ENCODE results near the gene CCNL1.

CCNL1 gene

DNA sequence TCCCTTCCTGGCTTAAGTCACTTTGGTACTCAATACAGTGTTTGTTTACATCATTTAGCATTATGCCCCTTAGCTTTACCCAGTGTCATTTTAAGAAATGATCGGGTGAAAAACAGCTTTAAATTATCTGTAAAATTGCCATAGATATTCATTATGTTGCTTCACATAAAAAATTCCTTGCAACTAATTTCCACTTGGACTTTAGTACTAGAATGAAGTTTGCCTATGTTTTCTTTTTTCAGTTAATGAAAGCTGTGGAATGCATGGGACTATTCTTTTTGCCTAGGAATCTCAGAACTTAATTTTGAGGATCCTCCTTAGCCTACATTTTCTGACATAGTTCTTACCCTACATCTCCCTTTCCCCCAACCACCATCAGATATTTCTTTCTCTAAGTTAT is 38.4 kb downstream of the CCNL1 start:
- Histone ChIP-seq H3K9me3 (ENCODE audit: insufficient read depth, low read length) (no peaks in the 10 kb centered on the region), H3K36me3 (ENCODE audit: insufficient read depth, insufficient read length, low read length) (no peaks in the 10 kb centered on the region), H3K9ac (ENCODE audit: insufficient read length, low read depth) (no peak overlapping the region), H3K4me1 (ENCODE audit: insufficient read depth, insufficient read length) (no peaks in the 10 kb centered on the region), H3K4me3 (ENCODE audit: insufficient read length, low read depth) (no peak overlapping the region), H3K27me3 (ENCODE audit: insufficient read depth, insufficient read length) (no peaks in the 10 kb centered on the region)
- DNase-seq (ENCODE audit: low read depth, low spot score): no peak
- no peak for TF ChIP-seq YY1 (IDR thresholded peaks at IDR 0.05; ENCODE audit: insufficient read depth, insufficient read length)
- no peak for TF ChIP-seq ZNF274 (IDR thresholded peaks at IDR 0.05; ENCODE audit: low read depth, low read length)
- no peak for TF ChIP-seq SUZ12 (IDR thresholded peaks at IDR 0.05; ENCODE audit: extremely low read depth, insufficient read depth, insufficient read length)

DNA sequence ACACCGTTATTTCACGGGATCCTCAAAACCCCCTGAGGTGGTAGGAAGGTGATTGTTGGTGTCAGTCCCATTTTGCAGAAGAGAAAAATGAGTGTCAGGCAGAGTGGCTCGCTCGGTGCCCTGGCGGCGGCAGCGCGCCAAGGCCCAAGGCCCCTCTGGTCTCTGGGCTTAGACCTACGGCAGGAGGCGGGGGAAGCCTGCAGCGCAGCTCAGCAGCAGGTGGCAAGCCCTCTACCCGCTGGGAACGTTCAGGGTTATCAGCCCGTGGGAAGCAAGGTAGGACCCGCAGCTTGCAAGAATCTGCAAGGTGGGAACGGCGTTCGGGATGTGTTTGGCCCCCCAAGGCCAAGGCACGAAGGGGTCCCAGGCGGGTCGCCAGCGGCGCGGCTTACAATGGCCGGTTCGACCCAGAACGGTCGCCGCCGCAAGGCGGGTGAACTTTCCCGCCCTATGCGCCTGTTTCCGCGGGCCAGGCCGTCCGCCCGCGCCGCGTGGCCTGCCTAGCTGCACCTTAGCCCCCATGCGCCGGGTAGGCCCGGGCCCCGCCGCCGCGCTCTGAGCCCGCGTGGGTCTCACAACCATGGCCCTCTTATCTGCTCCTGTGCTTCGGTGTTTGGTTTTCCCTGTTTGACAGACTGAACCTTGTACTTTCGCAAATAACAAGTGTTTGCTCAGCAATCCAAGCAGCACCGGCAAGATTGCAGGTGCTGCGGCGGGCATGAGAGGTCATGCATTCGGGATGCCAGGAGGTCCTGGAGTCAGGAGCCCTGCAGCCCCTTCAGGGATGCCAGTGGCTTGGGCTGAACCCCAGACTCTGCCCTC is 39.7 kb downstream of the CCNL1 start:
- Histone ChIP-seq H3K27me3 (ENCODE audit: insufficient read depth, insufficient read length) (no peaks in the 10 kb centered on the region), H3K9ac (ENCODE audit: insufficient read length, low read depth) (no peak overlapping the region), H3K9me3 (ENCODE audit: insufficient read depth, low read length) (no peaks in the 10 kb centered on the region), H3K4me3 (ENCODE audit: insufficient read length, low read depth) (no peak overlapping the region), H3K36me3 (ENCODE audit: insufficient read depth, insufficient read length, low read length) (no peaks in the 10 kb centered on the region), H3K4me1 (ENCODE audit: insufficient read depth, insufficient read length) (no peaks in the 10 kb centered on the region)
- TF ChIP-seq YY1 (IDR thresholded peaks at IDR 0.05; ENCODE audit: insufficient read depth, insufficient read length): no peak
- no peak for DNase-seq (ENCODE audit: low read depth, low spot score)

DNA sequence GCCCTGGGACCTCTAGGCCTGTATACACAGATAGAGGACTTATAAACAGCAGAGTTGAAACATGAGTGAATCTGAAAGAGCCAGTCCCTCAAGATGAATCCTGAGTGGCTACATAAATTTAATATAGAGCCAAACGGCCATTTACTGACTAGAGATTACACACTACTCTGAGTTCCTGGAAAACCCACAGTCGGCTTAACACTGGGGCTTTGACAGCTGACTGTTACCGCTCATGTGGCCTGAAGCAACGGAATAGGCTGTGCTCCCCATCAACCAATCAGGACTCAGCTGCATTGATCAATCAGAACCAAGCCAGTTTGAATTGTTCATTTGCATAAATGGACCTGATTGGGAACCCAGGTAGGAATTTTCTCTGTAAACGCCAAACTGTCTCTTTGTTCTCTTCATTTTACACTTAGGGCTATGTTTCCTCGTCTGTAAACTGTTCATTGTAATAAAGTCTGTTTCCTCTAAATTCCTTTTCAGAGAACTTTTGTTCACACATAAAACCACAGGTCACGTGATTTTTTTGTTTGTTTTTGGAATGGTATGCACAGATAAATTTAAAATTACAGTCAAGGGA is 40.5 kb downstream of the CCNL1 start:
- no peak for TF ChIP-seq SUZ12 (IDR thresholded peaks at IDR 0.05; ENCODE audit: extremely low read depth, insufficient read depth, insufficient read length)
- TF ChIP-seq ZNF274 (IDR thresholded peaks at IDR 0.05; ENCODE audit: low read depth, low read length): no peak
- no peak for TF ChIP-seq YY1 (IDR thresholded peaks at IDR 0.05; ENCODE audit: insufficient read depth, insufficient read length)
- Histone ChIP-seq H3K4me3 (ENCODE audit: insufficient read length, low read depth) (no peak overlapping the region), H3K36me3 (ENCODE audit: insufficient read depth, insufficient read length, low read length) (no peaks in the 10 kb centered on the region), H3K27me3 (ENCODE audit: insufficient read depth, insufficient read length) (no peaks in the 10 kb centered on the region), H3K9me3 (ENCODE audit: insufficient read depth, low read length) (no peaks in the 10 kb centered on the region), H3K9ac (ENCODE audit: insufficient read length, low read depth) (no peak overlapping the region), H3K4me1 (ENCODE audit: insufficient read depth, insufficient read length) (no peaks in the 10 kb centered on the region)
- no peak for DNase-seq (ENCODE audit: low read depth, low spot score)

DNA sequence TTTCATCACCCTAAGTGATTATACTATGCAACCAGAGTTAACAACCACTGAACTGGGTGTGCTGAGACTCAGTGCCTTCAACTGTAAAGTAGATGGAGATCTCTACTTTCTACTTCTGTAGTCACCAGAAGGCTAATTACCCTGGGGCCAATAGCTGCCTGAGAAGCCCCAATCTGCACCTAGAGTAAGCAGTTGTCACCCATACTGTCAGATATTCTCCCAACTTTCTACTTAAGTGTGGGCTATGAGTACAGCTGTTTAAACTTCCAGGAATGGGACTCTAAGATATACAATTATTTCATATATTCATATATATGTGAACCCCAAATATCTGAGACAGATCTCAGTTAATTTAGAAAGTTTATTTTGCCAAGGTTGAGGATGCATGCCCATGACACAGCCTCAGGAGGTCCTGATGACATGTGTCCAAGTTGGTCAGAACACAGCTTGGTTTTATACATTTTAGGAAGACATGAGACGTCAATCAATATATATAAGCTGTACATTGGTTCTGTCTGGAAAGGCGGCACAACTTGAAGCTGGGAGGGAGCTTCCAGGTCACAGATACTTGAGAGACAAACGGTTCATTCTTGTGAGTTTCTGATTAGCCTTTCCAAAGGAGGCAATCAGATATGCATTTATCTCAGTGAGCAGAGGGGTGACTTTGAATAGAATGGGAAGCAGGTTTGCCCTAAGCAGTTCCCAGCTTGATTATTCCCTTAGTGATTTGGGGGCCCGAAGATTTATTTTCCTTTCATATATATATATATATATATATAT is 41.9 kb downstream of the CCNL1 start:
- no peaks in the 10 kb centered on the region for H3K4me1 ChIP-seq (ENCODE audit: insufficient read depth, insufficient read length)
- no peaks in the 10 kb centered on the region for H3K27me3 ChIP-seq (ENCODE audit: insufficient read depth, insufficient read length)
- no peaks in the 10 kb centered on the region for H3K36me3 ChIP-seq (ENCODE audit: insufficient read depth, insufficient read length, low read length)
- H3K4me3 ChIP-seq (ENCODE audit: insufficient read length, low read depth): no peak overlapping the region
- DNase-seq (ENCODE audit: low read depth, low spot score): no peak
- no peak for TF ChIP-seq ZNF274 (IDR thresholded peaks at IDR 0.05; ENCODE audit: low read depth, low read length)
- TF ChIP-seq YY1 (IDR thresholded peaks at IDR 0.05; ENCODE audit: insufficient read depth, insufficient read length): no peak
- TF ChIP-seq SUZ12 (IDR thresholded peaks at IDR 0.05; ENCODE audit: extremely low read depth, insufficient read depth, insufficient read length): no peak
- no peaks in the 10 kb centered on the region for H3K9me3 ChIP-seq (ENCODE audit: insufficient read depth, low read length)
- no peak overlapping the region for H3K9ac ChIP-seq (ENCODE audit: insufficient read length, low read depth)

DNA sequence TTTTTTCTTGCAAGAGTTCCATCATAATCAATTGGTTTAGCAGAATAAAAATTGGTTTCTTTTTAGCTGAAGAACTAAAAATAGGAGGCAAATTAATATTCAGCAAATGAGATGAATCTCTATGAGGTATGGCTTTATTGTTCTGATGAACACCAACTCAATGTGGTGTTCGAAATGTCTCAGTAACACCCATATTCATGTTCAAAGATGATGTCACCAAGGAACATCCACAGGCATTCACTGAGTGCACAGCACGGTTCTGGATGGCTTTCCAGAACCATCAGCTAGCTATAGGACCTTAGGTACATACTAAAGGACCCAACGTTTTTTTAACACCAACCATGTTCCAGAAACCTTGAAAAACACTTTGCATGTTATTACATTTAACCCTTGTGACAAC is 42.7 kb downstream of the CCNL1 start:
- no peak overlapping the region for H3K9ac ChIP-seq (ENCODE audit: insufficient read length, low read depth)
- no peak overlapping the region for H3K4me3 ChIP-seq (ENCODE audit: insufficient read length, low read depth)
- H3K27me3 ChIP-seq (ENCODE audit: insufficient read depth, insufficient read length): no peaks in the 10 kb centered on the region
- TF ChIP-seq SUZ12 (IDR thresholded peaks at IDR 0.05; ENCODE audit: extremely low read depth, insufficient read depth, insufficient read length) (no peak), YY1 (IDR thresholded peaks at IDR 0.05; ENCODE audit: insufficient read depth, insufficient read length) (no peak), ZNF274 (IDR thresholded peaks at IDR 0.05; ENCODE audit: low read depth, low read length) (no peak)
- H3K9me3 ChIP-seq (ENCODE audit: insufficient read depth, low read length): no peaks in the 10 kb centered on the region
- no peaks in the 10 kb centered on the region for H3K4me1 ChIP-seq (ENCODE audit: insufficient read depth, insufficient read length)
- H3K36me3 ChIP-seq (ENCODE audit: insufficient read depth, insufficient read length, low read length): no peaks in the 10 kb centered on the region
- no peak for DNase-seq (ENCODE audit: low read depth, low spot score)

DNA sequence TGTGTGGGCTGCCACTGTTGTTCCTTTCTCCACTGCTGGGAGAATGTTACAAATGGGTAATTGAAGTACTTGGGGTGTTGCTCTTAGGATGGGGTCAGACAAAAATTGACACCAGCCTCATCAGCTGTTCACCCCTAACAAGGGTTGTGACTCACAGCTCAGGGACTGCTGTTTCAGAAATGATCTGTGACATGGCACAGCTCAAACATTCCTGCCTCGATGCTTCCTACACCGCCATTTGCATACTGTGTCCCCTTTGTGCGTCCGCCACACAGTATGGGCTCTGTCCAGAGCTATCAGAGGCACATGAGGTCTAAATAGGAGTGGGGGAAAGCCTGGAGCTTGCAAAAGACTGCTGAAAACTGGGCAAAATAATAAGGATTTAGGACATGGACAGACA is 43.9 kb downstream of the CCNL1 start:
- H3K9me3 ChIP-seq (ENCODE audit: insufficient read depth, low read length): no peaks in the 10 kb centered on the region
- TF ChIP-seq SUZ12 (IDR thresholded peaks at IDR 0.05; ENCODE audit: extremely low read depth, insufficient read depth, insufficient read length): no peak
- no peak for TF ChIP-seq YY1 (IDR thresholded peaks at IDR 0.05; ENCODE audit: insufficient read depth, insufficient read length)
- TF ChIP-seq ZNF274 (IDR thresholded peaks at IDR 0.05; ENCODE audit: low read depth, low read length): no peak
- H3K27me3 ChIP-seq (ENCODE audit: insufficient read depth, insufficient read length): no peaks in the 10 kb centered on the region
- DNase-seq (ENCODE audit: low read depth, low spot score): no peak
- H3K36me3 ChIP-seq (ENCODE audit: insufficient read depth, insufficient read length, low read length): no peaks in the 10 kb centered on the region
- no peak overlapping the region for H3K4me3 ChIP-seq (ENCODE audit: insufficient read length, low read depth)
- H3K9ac ChIP-seq (ENCODE audit: insufficient read length, low read depth): no peak overlapping the region
- H3K4me1 ChIP-seq (ENCODE audit: insufficient read depth, insufficient read length): no peaks in the 10 kb centered on the region

Measured in NT2/D1 (cell line).